T-helper 2 cell treated with Interferon-gamma antibody and Interleukin-4, amounts not matched to agents 5 μg/mL and 100 μg/mL, for 36 hours (primary cell): ENCODE data around the gene KIR3DL2.
"Not testable (repeated sequence)": the region's sequence is repeated elsewhere in the genome, so short reads cannot be mapped to it uniquely, and the experiment has no call there.

Experiments
- DNase-seq: peaks from one replicate; pipeline ENCODE4 v3.0.0; 2021; ENCODE audit warnings: low spot score
- H3K27ac Mint-ChIP-seq: one replicate; pipeline ENCODE4 v1.8.0; 2021; ENCODE audit warnings: mild to moderate bottlenecking, mixed read lengths
- H3K27me3 Mint-ChIP-seq: one replicate; pipeline ENCODE4 v1.8.0; 2021; ENCODE audit warnings: low read depth, mixed read lengths
- H3K36me3 Mint-ChIP-seq: one replicate; pipeline ENCODE4 v1.8.0; 2021; ENCODE audit warnings: low read depth, mixed read lengths
- H3K4me1 Mint-ChIP-seq: one replicate; pipeline ENCODE4 v1.8.0; 2021; ENCODE audit warnings: low read depth, mixed read lengths
- H3K4me3 Mint-ChIP-seq: one replicate; pipeline ENCODE4 v1.8.0; 2022; ENCODE audit warnings: mild to moderate bottlenecking, moderate library complexity, mixed read lengths
- H3K9me3 Mint-ChIP-seq: one replicate; pipeline ENCODE4 v1.8.0; 2021; ENCODE audit warnings: mixed read lengths

Gene KIR3DL2

GRCh38 chr19:54850061-54850640, at the start of gene KIR3DL2:
Gene KIR3DL2, plus strand, starts transcription at chr19:54850443. Its CDS starts 33 bp downstream, at chr19:54850476.
- not testable (repeated sequence) for H3K9me3 Mint-ChIP-seq, DNase-seq, H3K27ac Mint-ChIP-seq, H3K4me1 Mint-ChIP-seq, H3K27me3 Mint-ChIP-seq, H3K4me3 Mint-ChIP-seq, H3K36me3 Mint-ChIP-seq

GRCh38 chr19:54803410-54803809, 46.8 kb upstream of the KIR3DL2 start, which contains the start of gene KIR2DL4:
Gene KIR2DL4, plus strand, starts transcription at chr19:54803610. Its CDS starts 42 bp downstream, at chr19:54803652.
- H3K36me3 Mint-ChIP-seq: no peaks in the 10 kb centered on the region
- no peak within 1 kb of the TSS for H3K4me3 Mint-ChIP-seq
- H3K9me3 Mint-ChIP-seq: no peaks in the 10 kb centered on the region
- no peak within 1 kb of the TSS for H3K27ac Mint-ChIP-seq
- no peaks in the 10 kb centered on the region for H3K4me1 Mint-ChIP-seq
- DNase-seq: no peak
- H3K27me3 Mint-ChIP-seq: no peaks in the 10 kb centered on the region

GRCh38 chr19:54804101-54804500, 46.1 kb upstream of the KIR3DL2 start:
- Mint-ChIP-seq H3K4me1 (no peaks in the 10 kb centered on the region), H3K27ac (no peak overlapping the region), H3K36me3 (no peaks in the 10 kb centered on the region), H3K27me3 (no peaks in the 10 kb centered on the region), H3K9me3 (no peaks in the 10 kb centered on the region), H3K4me3 (no peak overlapping the region)
- DNase-seq: no peak

- Mint-ChIP-seq H3K9me3 (no peaks in the 10 kb centered on the region), H3K27ac (no peak overlapping the region)
- DNase-seq: no peak
Measured at GRCh38 chr19:54804571-54804970, 45.7 kb upstream of the KIR3DL2 start.

GRCh38 chr19:54805665-54806515, 44.4 kb upstream of the KIR3DL2 start:
- H3K27ac Mint-ChIP-seq: no peak overlapping the region
- no peaks in the 10 kb centered on the region for H3K9me3 Mint-ChIP-seq
- H3K4me1 Mint-ChIP-seq: no peaks in the 10 kb centered on the region
- H3K27me3 Mint-ChIP-seq: no peaks in the 10 kb centered on the region
- no peaks in the 10 kb centered on the region for H3K36me3 Mint-ChIP-seq
- no peak for DNase-seq
- H3K4me3 Mint-ChIP-seq: no peak overlapping the region

More at GRCh38 chr19:54804571-54804970, 45.7 kb upstream of the KIR3DL2 start:
- Mint-ChIP-seq H3K4me3 (no peak overlapping the region), H3K4me1 (no peaks in the 10 kb centered on the region), H3K27me3 (no peaks in the 10 kb centered on the region), H3K36me3 (no peaks in the 10 kb centered on the region)

GRCh38 chr19:54806516-54806838, 43.8 kb upstream of the KIR3DL2 start:
- Mint-ChIP-seq H3K4me1 (no peaks in the 10 kb centered on the region), H3K27ac (no peak overlapping the region), H3K27me3 (no peaks in the 10 kb centered on the region), H3K36me3 (no peaks in the 10 kb centered on the region), H3K9me3 (no peaks in the 10 kb centered on the region), H3K4me3 (no peak overlapping the region)
- DNase-seq: no peak

GRCh38 chr19:54814571-54814970, 35.7 kb upstream of the KIR3DL2 start:
- H3K36me3 Mint-ChIP-seq, DNase-seq, H3K4me3 Mint-ChIP-seq, H3K27ac Mint-ChIP-seq, H3K4me1 Mint-ChIP-seq, H3K9me3 Mint-ChIP-seq, H3K27me3 Mint-ChIP-seq: not testable (repeated sequence)

GRCh38 chr19:54816251-54816650, 34.0 kb upstream of the KIR3DL2 start, which contains the start of gene KIR3DL1:
Gene KIR3DL1, plus strand, starts transcription at chr19:54816468.
- not testable (repeated sequence) for H3K4me3 Mint-ChIP-seq, H3K4me1 Mint-ChIP-seq, H3K27me3 Mint-ChIP-seq, H3K36me3 Mint-ChIP-seq, H3K9me3 Mint-ChIP-seq, DNase-seq, H3K27ac Mint-ChIP-seq

- DNase-seq: no peak
- no peaks in the 10 kb centered on the region for H3K27me3 Mint-ChIP-seq
- no peak overlapping the region for H3K27ac Mint-ChIP-seq
- no peaks in the 10 kb centered on the region for H3K9me3 Mint-ChIP-seq
- no peaks in the 10 kb centered on the region for H3K36me3 Mint-ChIP-seq
- H3K4me1 Mint-ChIP-seq: no peaks in the 10 kb centered on the region
- no peak overlapping the region for H3K4me3 Mint-ChIP-seq
Measured at GRCh38 chr19:54817670-54818536, 32.3 kb upstream of the KIR3DL2 start.

GRCh38 chr19:54824416-54824815, 25.8 kb upstream of the KIR3DL2 start:
- H3K36me3 Mint-ChIP-seq, H3K4me3 Mint-ChIP-seq, H3K4me1 Mint-ChIP-seq, H3K9me3 Mint-ChIP-seq, DNase-seq, H3K27me3 Mint-ChIP-seq, H3K27ac Mint-ChIP-seq: not testable (repeated sequence)

GRCh38 chr19:54825326-54825725, 24.9 kb upstream of the KIR3DL2 start:
- H3K27me3 Mint-ChIP-seq, H3K36me3 Mint-ChIP-seq, H3K4me3 Mint-ChIP-seq, H3K4me1 Mint-ChIP-seq, H3K27ac Mint-ChIP-seq, H3K9me3 Mint-ChIP-seq, DNase-seq: not testable (repeated sequence)

GRCh38 chr19:54828064-54828463, 22.2 kb upstream of the KIR3DL2 start:
- not testable (repeated sequence) for H3K4me3 Mint-ChIP-seq, H3K9me3 Mint-ChIP-seq

GRCh38 chr19:54832496-54832895, 17.7 kb upstream of the KIR3DL2 start, which contains the start of gene KIR2DS4:
Gene KIR2DS4, plus strand, starts transcription at chr19:54832676.
- not testable (repeated sequence) for H3K9me3 Mint-ChIP-seq, H3K36me3 Mint-ChIP-seq, H3K27me3 Mint-ChIP-seq, H3K4me1 Mint-ChIP-seq, H3K4me3 Mint-ChIP-seq, H3K27ac Mint-ChIP-seq, DNase-seq

More at GRCh38 chr19:54828064-54828463, 22.2 kb upstream of the KIR3DL2 start:
- H3K4me1 Mint-ChIP-seq, H3K36me3 Mint-ChIP-seq, H3K27me3 Mint-ChIP-seq, DNase-seq, H3K27ac Mint-ChIP-seq: not testable (repeated sequence)

- not testable (repeated sequence) for H3K9me3 Mint-ChIP-seq, H3K27ac Mint-ChIP-seq, DNase-seq, H3K27me3 Mint-ChIP-seq, H3K4me1 Mint-ChIP-seq, H3K36me3 Mint-ChIP-seq, H3K4me3 Mint-ChIP-seq
Measured at GRCh38 chr19:54835126-54835525, 15.1 kb upstream of the KIR3DL2 start.
